NCI-H2107 treated with DMSO at 0.1 percent for 48 hours (cell line): ENCODE results near the gene MAOA.
A peak's percentile ranks its signal among the peaks of the same experiment; 100 is the strongest.
"Not testable (repeated sequence)": the region's sequence is repeated elsewhere in the genome, so short reads cannot be mapped to it uniquely, and the experiment has no call there.

Experiments used
- DNase-seq: peaks from one replicate; lab custom pipeline; 2025; ENCODE audit not compliant: unreplicated experiment; lab: John Stamatoyannopoulos, UW

The MAOA gene

DNA sequence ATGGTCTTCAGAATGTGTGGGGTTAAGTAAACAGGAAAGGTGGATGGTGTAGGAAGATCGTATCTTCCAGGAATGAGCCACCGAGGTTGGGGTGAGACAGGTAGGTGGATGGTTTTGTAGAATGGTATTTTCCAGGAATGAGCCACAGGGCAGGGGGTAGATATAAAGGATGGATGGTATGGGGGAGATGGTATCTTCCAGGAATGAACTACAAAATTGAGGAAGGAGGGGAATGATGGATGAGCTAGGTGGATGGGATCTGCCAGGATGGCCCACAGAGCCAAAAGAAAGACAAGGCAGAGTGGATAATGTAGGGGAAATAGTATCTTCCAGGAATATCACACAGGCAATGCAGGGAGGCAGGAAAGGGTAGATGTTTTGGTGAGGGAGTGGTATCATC lies 60.0 kb downstream of the MAOA start:
- DNase-seq: no peak

DNA sequence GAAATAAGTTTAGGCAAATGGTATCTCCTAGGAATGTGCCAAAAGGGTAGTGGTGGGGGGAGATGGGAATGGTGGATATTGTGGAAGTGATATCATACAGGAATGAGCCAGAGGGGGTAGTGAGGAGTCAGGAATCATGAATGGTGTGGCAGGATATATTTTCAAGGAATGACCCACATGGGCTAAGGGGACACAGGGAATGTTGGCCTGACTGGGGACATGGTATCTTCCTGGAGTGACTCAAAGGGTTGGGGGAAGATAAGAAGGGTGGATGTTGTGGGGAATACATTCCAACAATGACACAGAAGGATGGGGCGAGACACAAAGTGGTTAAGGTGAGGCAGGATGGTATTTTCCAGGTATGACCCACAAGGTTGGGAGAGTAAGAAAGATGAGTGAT lies 60.6 kb downstream of the MAOA start:
- DNase-seq: no peak

DNA sequence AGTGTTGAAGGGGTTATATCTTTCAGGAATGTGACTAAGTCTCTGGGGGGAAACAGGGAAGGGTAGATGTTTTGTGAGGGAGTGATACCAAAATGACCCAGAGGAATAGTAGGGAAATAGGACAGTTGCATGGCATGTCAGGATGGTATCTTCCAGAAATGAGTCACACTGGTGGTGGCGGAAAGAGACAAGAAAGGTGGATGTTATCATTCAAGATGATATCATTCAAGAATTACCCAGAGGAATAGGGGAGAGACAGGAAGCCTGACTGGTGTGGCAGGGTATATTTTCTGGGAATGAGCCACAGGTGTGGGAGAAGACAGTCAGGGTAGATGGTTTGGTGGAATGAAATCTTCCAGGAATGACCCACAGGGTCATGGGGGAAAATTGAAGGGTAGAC lies 61.1 kb downstream of the MAOA start:
- DNase-seq: no peak

DNA sequence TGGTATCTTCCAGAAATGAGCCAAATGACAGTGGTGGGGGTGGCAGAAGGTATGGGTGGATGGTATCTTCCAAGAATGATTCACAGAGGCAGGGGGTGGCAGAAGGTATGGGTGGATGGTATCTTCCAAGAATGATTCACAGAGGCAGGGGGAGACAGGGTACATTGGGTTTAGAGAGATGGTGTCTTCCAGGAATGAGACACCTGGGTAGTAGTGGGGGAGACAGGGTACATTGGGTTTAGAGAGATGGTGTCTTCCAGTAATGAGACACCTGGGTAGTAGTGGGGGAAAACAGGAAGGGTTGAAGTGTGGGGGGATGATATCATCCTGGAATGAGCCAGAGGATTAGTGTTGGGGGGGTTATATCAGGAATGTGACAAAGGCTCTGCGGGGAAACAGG lies 62.0 kb downstream of the MAOA start:
- no peak for DNase-seq

DNA sequence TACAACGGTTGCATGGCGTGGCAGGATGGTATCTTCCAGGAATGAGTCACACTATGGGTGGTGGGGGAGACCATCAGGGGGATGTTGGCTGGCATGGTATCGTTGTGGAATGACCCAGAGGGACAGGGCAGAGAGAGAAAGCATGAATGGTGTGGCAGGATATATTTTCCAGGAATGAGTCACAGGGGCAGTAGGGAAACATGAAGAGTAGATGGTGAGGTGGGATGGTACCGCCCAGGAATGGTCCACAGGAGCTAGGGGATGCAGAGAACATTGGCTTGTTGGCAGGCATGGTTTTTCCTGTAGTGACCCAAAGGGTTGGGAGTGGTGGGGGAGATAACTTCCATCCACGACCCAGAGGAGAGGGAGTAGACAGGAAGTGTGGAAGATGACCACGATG lies 62.4 kb downstream of the MAOA start:
- DNase-seq: no peak

DNA sequence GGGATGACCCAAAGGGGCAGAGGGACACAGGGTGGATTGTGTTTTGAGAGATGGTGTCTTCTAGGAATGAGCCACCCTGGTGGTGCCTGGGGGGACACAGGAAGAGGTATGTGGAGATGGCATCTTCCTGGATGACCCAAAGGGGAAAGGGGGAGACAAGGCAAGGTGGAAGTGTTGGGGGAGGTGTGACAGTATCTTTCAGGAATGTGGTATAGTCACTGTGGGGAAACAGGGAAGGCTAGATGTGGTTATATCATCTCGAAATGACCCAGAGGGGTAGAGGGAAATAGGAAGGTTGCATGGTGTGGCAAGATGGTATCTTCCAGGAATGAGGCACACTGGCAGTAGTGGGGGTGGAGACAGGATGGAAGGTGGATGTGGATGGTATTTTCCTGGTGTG lies 62.9 kb downstream of the MAOA start:
- DNase-seq: no peak

DNA sequence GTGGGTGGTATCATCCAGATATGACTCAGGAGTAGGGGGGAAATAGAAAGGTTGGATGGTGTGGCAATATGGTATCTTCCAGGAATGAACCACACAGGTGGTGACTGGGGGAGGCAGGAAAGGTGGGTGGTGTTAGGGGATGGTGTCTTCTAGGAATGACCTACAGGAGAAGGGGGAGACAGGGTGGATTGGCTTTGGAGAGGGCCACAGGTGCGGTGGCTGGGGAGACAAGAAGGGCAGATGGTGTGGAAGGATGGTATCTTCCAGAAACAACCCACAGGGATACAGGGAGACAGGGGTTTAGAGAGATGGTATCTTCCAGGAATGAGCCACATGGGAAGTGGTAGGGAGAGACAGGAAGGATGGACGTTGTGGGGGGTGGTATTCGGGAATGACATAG lies 64.0 kb downstream of the MAOA start:
- DNase-seq: no peak

DNA sequence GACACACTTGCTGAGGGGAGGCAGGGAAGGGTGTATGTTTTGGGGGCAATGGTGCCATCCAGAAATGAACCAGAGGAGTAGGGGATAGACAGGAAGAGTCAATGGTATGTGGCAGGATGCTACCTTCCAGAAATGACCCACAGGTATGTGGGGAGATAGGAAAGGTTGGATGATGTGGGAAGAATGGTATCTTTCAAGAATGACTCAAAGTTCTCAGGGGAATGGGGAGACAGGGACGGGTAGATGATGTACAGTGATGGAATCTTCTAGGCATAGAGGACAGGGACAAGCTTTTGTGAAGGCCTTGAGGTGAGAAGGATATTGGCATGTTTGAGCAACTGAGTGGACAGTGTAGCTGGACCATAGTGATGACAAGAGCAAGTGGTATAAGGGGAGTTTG lies 64.9 kb downstream of the MAOA start:
- no peak for DNase-seq

DNA sequence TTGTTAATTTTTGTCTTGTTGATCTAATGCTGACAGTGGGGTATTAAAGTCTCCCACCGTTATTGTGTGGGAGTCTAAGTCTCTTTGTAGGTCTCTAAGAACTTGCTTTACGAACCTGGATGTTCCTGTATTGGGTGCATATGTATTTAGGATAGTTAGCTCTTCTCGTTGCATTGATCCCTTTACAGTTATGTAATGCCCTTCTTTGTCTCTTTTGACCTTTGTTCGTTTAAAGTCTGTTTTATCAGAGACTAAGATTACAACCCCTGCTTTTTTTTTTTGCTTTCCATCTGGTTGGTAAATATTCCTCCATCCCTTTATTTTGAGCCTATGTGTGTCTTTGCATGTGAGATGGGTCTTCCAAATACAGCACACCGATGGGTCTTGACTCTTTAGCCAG lies 69.1 kb downstream of the MAOA start:
- DNase-seq: not testable (repeated sequence)

DNA sequence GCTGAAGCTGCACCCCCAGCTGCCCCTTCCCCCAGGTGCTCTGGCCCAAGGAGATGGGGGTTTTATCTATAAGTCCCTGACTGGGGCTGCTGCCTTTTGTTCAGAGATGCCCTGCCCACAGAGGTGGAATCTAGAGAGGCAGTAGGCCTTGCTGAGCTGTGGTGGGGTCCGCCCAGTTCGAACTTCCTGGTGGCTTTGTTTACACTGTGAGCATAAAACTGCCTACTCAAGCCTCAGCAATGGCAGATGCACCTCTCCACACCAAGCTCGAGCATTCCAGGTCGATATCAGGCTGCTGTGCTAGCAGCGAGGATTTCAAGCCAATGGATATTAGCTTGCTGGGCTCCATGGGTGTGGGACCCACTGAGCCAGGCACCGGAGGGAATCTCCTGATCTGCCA lies 71.2 kb downstream of the MAOA start:
- not testable (repeated sequence) for DNase-seq

DNA sequence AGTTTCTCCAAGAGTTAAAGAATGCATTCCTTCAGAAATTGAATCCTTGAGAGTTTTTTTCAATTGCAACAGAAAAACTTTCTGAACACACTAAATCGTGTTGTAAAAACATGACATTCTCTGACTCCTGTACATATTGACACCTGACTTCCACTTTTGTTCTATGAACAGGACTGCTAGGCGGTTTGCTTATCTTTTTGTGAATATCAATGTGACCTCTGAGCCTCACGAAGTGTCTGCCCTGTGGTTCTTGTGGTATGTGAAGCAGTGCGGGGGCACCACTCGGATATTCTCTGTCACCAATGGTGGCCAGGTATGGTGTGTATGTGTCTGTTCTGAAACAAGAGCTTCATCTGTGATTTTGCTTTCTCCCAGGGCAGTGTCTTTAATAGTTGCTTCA lies 71.9 kb downstream of the MAOA start:
- DNase-seq: no peak

DNA sequence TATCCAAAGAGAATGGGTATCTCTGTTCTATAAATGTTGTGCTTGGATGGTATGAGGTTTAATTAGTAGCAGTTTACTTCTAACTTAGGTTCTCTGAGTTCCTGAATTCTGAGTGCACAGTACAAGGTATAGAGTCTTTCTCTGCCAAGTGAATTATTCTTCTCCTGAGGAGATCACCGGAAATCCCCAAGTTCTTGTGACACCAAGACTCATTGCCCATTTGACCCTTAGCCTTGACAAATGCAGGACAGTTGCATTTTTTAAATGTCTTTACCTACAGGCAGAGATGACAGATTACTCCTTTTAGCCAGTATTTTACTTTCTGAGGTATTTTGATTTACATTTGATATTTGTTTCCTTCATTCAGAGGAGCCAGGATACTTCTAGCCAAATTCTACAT lies 72.9 kb downstream of the MAOA start:
- DNase-seq: no peak

DNA sequence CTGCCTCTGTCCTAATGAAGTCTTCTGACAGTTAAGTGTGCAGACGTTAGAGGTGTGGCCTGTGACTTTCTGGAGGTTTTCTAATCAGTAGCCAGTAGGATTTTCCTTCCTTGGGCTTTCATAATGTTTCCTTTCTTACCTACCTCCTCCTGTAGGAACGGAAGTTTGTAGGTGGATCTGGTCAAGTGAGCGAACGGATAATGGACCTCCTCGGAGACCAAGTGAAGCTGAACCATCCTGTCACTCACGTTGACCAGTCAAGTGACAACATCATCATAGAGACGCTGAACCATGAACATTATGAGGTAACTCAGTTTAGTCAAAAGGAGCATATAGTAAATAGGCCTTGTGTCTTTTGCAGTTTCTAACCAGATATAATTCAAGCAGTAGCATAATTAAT lies 75.0 kb downstream of the MAOA start:
- DNase-seq: no peak

DNA sequence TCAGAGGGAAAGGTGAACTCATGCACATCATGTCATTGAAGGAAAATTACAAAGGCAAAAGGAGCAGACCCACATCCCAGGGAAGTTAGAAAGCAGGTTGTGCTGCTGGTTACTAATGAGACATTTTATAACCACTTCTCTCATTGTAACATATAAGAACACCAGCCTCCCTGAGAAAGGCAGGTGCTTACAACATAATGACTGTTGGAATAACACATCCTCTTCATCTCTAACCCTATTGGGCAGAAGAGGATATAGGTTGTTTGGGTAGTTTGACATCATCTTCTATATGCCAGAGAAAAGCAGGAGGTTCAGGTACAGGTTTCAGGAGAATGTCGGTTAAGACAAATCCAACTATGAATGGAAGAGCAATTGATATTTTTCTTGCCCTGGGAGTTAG lies 77.6 kb downstream of the MAOA start:
- DNase-seq: no peak

DNA sequence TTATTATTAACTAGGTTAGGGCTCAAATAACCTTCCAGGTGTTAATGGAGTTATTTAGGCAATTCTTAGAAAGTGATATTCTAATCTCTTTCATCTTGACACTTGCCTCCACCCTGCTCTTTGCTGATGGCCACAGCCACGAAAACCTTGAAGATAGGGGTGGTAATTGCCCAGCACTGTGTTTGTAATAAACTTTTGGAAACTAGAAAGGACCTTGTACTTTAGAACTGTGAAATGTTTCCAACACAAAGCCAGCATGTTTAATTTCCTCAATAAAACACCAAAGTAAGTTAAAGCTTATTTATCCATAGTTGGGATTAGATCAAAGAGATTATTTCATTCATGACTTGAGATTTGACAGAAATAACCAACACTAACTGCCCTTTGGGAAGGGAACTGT lies 78.3 kb downstream of the MAOA start:
- no peak for DNase-seq

DNA sequence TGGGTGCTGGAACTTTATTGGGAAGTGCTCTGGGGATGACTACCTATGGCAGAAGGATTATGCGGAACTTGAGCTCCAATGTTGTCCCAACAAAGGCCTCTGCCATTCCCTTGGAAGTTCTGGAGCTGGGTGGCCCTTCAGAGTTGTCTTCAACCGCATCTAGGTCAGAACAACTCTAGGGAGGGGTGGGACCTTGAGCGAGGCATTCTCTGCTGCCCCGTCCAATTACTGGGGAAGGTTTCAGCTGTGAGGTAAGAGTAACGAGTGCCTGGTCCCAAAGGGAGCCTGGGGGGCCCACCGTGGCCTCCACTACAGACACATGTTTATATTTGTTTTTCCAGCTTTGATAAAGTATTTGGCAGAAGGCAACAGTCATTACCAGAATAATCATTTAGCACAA lies 79.4 kb downstream of the MAOA start:
- DNase-seq: no peak

DNA sequence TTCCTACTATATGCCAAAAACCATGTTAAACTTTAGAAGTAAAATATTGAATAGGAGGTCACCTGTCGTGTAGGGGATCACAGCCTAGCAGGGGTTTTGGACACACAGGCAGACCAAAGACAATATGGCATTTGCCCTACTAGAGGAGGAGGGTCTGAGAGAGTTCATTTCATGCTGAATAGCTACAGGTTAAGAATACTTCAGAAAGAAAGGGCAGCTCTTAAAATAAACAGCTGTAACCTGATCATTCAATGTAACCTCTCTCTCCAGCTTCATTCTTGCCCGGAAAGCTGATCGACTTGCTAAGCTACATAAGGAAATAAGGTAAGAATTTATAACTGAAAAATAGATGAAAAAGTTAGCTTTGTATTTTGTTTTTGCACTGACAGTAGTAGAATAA lies 79.9 kb downstream of the MAOA start:
- DNase-seq: peak; percentile 0

DNA sequence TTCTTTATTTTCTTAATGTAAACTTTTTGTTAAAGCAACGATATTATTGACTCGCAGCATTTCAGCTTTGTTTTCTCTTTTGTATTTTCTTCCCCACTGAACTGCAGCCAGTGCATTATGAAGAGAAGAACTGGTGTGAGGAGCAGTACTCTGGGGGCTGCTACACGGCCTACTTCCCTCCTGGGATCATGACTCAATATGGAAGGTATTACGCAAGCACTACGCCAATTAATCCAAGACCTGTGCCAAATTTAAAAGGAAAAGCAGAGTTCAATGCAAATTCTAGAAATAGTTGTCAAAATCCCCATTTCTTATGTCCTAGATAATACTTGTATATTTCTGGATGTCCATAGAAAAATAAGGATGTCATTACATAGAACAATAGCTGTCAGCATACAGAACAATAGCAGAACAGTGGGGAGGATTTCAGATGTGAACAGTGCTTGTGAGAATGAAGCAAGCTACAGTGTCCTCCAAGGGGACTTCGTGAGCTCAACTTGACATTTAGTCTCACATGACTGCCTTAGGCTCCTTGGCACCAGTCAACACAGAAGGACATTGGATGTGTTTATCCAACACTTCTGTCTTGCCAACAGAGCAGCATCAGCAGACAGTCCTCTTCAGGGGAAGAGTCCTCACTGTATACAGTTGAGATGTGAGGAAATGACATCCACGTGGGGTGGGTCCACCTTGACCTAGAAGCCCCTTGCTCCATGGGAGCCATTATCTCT lies 85.9 kb downstream of the MAOA start:
- DNase-seq: no peak

DNA sequence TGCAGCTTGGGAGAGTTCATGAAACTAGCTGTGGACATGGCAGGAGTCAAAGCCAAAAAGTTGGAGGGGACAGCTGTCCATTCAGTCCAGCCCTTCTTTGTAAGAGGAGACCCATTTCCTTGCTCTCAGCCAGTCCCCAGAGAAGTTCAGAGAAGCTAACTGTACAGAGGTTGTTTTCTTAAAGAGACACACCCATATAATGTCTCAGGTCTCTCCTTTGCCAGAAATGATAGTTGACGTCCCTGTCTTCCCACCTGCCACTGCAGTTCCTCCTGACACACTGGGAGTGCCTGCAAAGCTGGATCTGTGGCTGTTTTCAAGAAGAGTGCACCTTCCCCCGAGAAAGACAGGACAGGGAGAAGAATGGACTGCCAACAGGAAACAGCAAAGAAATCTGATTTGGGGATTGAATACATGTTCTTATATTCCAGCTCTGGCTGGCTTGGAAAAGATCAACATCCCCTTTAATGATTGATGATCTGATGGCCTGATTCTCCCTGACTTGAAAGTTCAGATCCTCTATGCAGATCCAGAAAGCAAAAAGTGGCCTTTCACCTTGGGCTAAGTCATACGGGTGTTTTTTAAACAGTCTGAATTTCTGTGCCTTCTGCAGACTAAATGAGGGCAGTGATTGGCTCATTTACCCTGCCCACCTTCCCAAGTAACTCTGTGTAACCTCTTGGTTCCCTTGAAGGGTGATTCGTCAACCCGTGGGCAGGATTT lies 87.2 kb downstream of the MAOA start:
- DNase-seq: no peak

DNA sequence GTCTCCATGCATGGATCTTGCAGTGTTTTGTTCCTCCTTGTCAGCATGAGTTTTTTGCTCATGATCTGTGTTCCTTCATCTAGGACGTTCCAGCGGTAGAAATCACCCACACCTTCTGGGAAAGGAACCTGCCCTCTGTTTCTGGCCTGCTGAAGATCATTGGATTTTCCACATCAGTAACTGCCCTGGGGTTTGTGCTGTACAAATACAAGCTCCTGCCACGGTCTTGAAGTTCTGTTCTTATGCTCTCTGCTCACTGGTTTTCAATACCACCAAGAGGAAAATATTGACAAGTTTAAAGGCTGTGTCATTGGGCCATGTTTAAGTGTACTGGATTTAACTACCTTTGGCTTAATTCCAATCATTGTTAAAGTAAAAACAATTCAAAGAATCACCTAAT lies 88.2 kb downstream of the MAOA start:
- no peak for DNase-seq

DNA sequence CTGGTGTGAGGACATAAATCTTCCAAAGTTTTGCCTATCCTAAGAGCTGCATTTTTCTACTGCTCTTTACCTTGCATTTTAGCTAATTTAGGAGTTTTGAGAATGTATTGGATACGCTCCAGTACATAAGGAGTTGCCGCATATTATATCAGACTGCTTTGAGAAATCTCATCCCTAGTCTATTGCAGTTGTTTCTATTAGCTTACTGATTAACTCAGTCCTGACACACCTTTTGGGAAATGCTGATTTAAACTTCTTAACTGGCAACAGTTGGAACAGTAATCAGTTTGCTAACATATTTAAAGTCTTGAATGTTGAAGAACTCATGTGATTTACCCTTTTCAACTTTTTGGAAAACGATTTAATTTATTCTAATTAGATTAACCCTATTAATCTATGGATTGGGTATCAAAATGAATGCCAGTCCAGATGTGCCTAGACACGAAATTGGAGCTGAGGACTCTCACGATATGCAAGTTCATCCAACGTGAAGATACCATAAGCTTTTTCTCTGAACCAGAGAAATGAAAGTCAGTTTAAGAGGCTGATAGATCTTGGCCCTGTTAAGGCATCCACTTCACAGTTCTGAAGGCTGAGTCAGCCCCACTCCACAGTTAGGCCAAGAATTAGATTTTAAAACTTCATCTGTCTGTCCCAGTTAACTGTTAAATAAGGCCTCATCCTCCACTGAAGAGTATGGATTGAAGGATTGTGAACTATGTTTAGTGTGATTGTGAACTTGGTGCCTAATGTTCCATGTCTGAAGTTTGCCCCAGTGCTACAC lies 90.0 kb downstream of the MAOA start:
- no peak for DNase-seq

DNA sequence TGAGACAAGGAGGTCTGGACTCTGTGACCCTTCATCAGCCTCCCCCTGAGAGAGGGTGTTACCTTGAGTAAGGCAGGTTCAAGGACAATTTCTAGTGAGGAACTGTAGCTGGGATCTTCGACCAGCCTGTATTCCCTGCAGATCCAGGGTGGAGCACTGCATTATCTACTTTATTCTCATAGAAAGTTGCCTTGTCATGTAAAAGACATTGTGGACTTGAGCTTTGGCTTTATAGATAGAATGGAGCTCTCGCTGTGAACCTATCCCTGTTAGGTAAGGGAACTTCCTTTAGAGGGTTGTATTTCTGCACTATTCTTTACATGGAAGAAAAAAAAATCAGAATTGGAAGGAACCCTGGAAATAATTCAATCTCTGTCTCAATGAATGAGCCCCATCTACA lies 91.4 kb downstream of the MAOA start:
- DNase-seq: no peak
